GM12878 (cell line): ENCODE results near the gene LHFPL2. TPM values are rescaled to one million over a fixed set of nuclear protein-coding genes. Genes with fewer than 3 reads are reported as not detected.
A peak's percentile ranks its signal among the peaks of the same experiment; 100 is the strongest.

Source experiments
- BHLHE40 ChIP-seq, 2 experiments: fragments of 450-650 bp in 1 of 2; IDR thresholded peaks; 2 replicates each; pipeline ENCODE4 v1.6.1; 2011 to 2017; ENCODE audit warnings: low read depth in 2 of 2, borderline replicate concordance in 1 of 2, improper control_type of control experiment in 1 of 2, low read length in 1 of 2, mild to moderate bottlenecking in 1 of 2
- BRCA1 ChIP-seq: IDR thresholded peaks from 2 replicates; pipeline ENCODE4 v1.6.1; 2011; ENCODE audit warnings: low read depth, low read length, improper control_type of control experiment
- CREM ChIP-seq: IDR thresholded peaks from 2 replicates; pipeline ENCODE4 v1.6.1; 2014; ENCODE audit warnings: antibody characterized with exemption, low read depth
- IRF4 ChIP-seq: IDR thresholded peaks from 2 replicates; pipeline ENCODE4 v1.6.1; 2011; ENCODE audit warnings: low read depth, low read length
- JUND ChIP-seq: IDR thresholded peaks from 2 replicates; pipeline ENCODE4 v1.6.1; 2012; ENCODE audit warnings: low read depth, mild to moderate bottlenecking, low read length, improper control_type of control experiment, moderate library complexity
- MEF2A ChIP-seq: IDR thresholded peaks from 2 replicates; pipeline ENCODE4 v1.6.1; 2011; ENCODE audit warnings: low read depth, mild to moderate bottlenecking, low read length, moderate library complexity; ENCODE audit not compliant: insufficient read depth
- NFYB ChIP-seq: IDR thresholded peaks from 2 replicates; pipeline ENCODE4 v1.6.1; 2011; ENCODE audit warnings: low read depth, mild to moderate bottlenecking, low read length, improper control_type of control experiment, moderate library complexity; ENCODE audit not compliant: insufficient read depth
- NR2F1 ChIP-seq: fragments of 450-650 bp; conservative IDR thresholded peaks from 2 replicates; pipeline ENCODE4 v1.6.1; 2017; ENCODE audit warnings: mild to moderate bottlenecking
- RCOR1 ChIP-seq: conservative IDR thresholded peaks from 2 replicates; pipeline ENCODE4 v1.6.1; 2012; ENCODE audit warnings: low read depth, low read length, improper control_type of control experiment
- SRF ChIP-seq, 2 experiments: IDR thresholded peaks; 2 replicates each; pipeline ENCODE4 v1.6.1; 2011; ENCODE audit warnings: low read depth in 2 of 2, low read length in 2 of 2, mild to moderate bottlenecking in 1 of 2, moderate library complexity in 1 of 2
- STAT3 ChIP-seq: IDR thresholded peaks from 2 replicates; pipeline ENCODE4 v1.6.1; 2011; ENCODE audit warnings: low read depth, low read length, improper control_type of control experiment
- WRNIP1 ChIP-seq: IDR thresholded peaks from 2 replicates; pipeline ENCODE4 v1.6.1; 2011; ENCODE audit warnings: low read depth, low read length, improper control_type of control experiment, borderline replicate concordance
- ZNF622 ChIP-seq: fragments of 450-650 bp; IDR thresholded peaks from 2 replicates; pipeline ENCODE4 v1.6.1; 2017; ENCODE audit warnings: mild to moderate bottlenecking, inconsistent platforms
- polyA plus RNA-seq, 11 experiments: library from polyadenylated mRNA; depleted of rRNA in 4 of 11; unstranded in 6 of 11; stranded (reverse) in 5 of 11; fragments of >200 nt; fragmentation: Nextera tagmentation in 4 of 11; fragmentation: Illumina TruSeq in 1 of 11; extraction: Ambion mirVana in 4 of 11; extraction: Trizol in 1 of 11; gene quantifications; 1 replicate in 1 of 11; 2 replicates in 10 of 11; pipeline versions ENCODE4 v1.2.1 to v1.2.3, GENCODE V29; 2011 to 2016; ENCODE audit warnings: inconsistent platforms in 2 of 11, missing spikeins in 2 of 11, low read depth in 1 of 11
- total RNA-seq, 4 experiments: library from RNA; depleted of rRNA in 3 of 4; stranded (reverse); fragments of >200 nt in 3 of 4; fragmentation: Illumina TruSeq in 1 of 4; extraction: Trizol in 1 of 4; gene quantifications; 2 replicates each; pipeline versions ENCODE4 v1.2.1 to v1.2.3, GENCODE V29; 2013 to 2021
- TF ChIP-seq, protein P1 (sequence below): fragments of 450-650 bp; IDR thresholded peaks from 2 replicates; pipeline ENCODE4 v1.6.1; 2016; ENCODE audit warnings: mild to moderate bottlenecking, moderate library complexity, borderline replicate concordance
- TF ChIP-seq, protein P2 (sequence below): fragments of 450-650 bp; IDR thresholded peaks from 2 replicates; pipeline ENCODE4 v1.6.1; 2016; ENCODE audit warnings: mild to moderate bottlenecking
- TF ChIP-seq, protein P3 (sequence below): fragments of 450-650 bp; formaldehyde crosslinking; IDR thresholded peaks from 2 replicates; pipeline ENCODE4 v1.4.0; 2022; ENCODE audit warnings: mild to moderate bottlenecking, moderate library complexity
- TF ChIP-seq, protein P4 (sequence below): fragments of 450-650 bp; IDR thresholded peaks from 2 replicates; pipeline ENCODE4 v1.6.1; 2017; ENCODE audit warnings: low read depth, mild to moderate bottlenecking, moderate library complexity
- TF ChIP-seq, protein P5 (sequence below): fragments of 150-350 bp; IDR thresholded peaks from 2 replicates; pipeline ENCODE4 v1.6.1; 2014; ENCODE audit warnings: mild to moderate bottlenecking, low read depth, low read length

LHFPL2 gene
- total and polyA plus RNA-seq, 10 of the 15 experiments (the other 5 are each of a cell fraction or from before 2014, with no cell fraction given), result 4.1 to 21.8 (median 12.5) TPM

DNA sequence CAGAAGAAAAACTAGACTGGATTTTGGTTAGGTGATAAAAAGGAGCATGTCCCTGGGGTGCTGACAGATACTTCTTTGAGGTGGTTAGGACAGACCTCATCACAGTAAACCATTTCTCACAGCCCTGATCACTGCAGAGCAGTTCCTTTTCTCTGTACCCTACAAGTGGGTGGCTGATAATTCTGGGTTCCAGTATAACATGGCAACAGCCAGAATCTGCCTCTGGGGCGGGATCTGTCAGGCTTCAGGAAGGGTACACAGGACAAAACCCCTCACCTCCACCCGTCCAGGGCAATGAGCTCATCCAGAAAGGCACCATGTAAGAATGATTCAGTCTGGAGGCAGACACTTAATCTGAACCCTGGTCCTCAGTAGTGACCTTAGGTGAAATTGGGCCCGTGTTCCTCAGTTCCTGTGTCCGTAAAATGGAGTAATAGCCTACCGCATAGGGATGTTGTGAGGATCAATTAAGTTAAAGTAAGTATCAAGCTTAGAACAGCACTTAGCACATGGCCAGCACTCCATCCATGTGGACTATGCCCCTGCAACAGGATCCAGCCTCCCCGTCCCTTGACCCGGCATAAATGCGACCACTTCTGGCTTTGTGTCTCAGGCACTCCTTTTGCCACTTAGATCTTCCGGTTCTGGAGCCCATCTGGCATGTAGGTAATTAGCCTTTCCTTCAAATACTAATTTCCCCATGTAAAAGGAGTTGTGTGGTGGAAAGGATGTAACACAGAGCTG is 129.2 kb downstream of the LHFPL2 start (continued):
- TF ChIP-seq, protein P1, sequence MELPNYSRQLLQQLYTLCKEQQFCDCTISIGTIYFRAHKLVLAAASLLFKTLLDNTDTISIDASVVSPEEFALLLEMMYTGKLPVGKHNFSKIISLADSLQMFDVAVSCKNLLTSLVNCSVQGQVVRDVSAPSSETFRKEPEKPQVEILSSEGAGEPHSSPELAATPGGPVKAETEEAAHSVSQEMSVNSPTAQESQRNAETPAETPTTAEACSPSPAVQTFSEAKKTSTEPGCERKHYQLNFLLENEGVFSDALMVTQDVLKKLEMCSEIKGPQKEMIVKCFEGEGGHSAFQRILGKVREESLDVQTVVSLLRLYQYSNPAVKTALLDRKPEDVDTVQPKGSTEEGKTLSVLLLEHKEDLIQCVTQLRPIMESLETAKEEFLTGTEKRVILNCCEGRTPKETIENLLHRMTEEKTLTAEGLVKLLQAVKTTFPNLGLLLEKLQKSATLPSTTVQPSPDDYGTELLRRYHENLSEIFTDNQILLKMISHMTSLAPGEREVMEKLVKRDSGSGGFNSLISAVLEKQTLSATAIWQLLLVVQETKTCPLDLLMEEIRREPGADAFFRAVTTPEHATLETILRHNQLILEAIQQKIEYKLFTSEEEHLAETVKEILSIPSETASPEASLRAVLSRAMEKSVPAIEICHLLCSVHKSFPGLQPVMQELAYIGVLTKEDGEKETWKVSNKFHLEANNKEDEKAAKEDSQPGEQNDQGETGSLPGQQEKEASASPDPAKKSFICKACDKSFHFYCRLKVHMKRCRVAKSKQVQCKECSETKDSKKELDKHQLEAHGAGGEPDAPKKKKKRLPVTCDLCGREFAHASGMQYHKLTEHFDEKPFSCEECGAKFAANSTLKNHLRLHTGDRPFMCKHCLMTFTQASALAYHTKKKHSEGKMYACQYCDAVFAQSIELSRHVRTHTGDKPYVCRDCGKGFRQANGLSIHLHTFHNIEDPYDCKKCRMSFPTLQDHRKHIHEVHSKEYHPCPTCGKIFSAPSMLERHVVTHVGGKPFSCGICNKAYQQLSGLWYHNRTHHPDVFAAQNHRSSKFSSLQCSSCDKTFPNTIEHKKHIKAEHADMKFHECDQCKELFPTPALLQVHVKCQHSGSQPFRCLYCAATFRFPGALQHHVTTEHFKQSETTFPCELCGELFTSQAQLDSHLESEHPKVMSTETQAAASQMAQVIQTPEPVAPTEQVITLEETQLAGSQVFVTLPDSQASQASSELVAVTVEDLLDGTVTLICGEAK, result no peak
- no peak for TF ChIP-seq NFYB
- no peak for TF ChIP-seq IRF4
- no peak; the same call in 1 of the 2 replicates for TF ChIP-seq CREM
- TF ChIP-seq WRNIP1, result no peak
- TF ChIP-seq STAT3, result no peak
- TF ChIP-seq, protein P2, sequence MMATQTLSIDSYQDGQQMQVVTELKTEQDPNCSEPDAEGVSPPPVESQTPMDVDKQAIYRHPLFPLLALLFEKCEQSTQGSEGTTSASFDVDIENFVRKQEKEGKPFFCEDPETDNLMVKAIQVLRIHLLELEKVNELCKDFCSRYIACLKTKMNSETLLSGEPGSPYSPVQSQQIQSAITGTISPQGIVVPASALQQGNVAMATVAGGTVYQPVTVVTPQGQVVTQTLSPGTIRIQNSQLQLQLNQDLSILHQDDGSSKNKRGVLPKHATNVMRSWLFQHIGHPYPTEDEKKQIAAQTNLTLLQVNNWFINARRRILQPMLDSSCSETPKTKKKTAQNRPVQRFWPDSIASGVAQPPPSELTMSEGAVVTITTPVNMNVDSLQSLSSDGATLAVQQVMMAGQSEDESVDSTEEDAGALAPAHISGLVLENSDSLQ, result peak; percentile 35; the same call in 1 of the 2 replicates
- TF ChIP-seq ZNF622, result no peak
- TF ChIP-seq JUND, result no peak
- no peak for TF ChIP-seq SRF (IDR thresholded peaks at IDR 0.05; ENCODE audit: low read depth in 2 of 2, low read length in 2 of 2)
- TF ChIP-seq, protein P3, sequence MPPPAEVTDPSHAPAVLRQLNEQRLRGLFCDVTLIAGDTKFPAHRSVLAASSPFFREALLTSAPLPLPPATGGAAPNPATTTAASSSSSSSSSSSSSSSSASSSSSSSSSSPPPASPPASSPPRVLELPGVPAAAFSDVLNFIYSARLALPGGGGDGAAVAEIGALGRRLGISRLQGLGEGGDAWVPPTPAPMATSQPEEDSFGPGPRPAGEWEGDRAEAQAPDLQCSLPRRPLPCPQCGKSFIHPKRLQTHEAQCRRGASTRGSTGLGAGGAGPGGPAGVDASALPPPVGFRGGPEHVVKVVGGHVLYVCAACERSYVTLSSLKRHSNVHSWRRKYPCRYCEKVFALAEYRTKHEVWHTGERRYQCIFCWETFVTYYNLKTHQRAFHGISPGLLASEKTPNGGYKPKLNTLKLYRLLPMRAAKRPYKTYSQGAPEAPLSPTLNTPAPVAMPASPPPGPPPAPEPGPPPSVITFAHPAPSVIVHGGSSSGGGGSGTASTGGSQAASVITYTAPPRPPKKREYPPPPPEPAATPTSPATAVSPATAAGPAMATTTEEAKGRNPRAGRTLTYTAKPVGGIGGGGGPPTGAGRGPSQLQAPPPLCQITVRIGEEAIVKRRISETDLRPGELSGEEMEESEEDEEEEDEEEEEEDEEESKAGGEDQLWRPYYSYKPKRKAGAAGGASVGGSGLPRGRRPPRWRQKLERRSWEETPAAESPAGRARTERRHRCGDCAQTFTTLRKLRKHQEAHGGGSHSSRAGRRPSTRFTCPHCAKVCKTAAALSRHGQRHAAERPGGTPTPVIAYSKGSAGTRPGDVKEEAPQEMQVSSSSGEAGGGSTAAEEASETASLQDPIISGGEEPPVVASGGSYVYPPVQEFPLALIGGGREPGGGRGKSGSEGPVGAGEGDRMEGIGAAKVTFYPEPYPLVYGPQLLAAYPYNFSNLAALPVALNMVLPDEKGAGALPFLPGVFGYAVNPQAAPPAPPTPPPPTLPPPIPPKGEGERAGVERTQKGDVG (CRISPR knock-in tag), result no peak
- no peak for TF ChIP-seq MEF2A
- TF ChIP-seq, protein P4, sequence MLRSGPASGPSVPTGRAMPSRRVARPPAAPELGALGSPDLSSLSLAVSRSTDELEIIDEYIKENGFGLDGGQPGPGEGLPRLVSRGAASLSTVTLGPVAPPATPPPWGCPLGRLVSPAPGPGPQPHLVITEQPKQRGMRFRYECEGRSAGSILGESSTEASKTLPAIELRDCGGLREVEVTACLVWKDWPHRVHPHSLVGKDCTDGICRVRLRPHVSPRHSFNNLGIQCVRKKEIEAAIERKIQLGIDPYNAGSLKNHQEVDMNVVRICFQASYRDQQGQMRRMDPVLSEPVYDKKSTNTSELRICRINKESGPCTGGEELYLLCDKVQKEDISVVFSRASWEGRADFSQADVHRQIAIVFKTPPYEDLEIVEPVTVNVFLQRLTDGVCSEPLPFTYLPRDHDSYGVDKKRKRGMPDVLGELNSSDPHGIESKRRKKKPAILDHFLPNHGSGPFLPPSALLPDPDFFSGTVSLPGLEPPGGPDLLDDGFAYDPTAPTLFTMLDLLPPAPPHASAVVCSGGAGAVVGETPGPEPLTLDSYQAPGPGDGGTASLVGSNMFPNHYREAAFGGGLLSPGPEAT, result no peak
- no peak for TF ChIP-seq BRCA1
- 0 out of 2 replicates have a peak, but pooled peaks have one; percentile 26 for TF ChIP-seq NR2F1
- no peak for TF ChIP-seq RCOR1
- TF ChIP-seq, protein P5, sequence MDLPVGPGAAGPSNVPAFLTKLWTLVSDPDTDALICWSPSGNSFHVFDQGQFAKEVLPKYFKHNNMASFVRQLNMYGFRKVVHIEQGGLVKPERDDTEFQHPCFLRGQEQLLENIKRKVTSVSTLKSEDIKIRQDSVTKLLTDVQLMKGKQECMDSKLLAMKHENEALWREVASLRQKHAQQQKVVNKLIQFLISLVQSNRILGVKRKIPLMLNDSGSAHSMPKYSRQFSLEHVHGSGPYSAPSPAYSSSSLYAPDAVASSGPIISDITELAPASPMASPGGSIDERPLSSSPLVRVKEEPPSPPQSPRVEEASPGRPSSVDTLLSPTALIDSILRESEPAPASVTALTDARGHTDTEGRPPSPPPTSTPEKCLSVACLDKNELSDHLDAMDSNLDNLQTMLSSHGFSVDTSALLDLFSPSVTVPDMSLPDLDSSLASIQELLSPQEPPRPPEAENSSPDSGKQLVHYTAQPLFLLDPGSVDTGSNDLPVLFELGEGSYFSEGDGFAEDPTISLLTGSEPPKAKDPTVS, result no peak
- TF ChIP-seq BHLHE40 (IDR thresholded peaks at IDR 0.05; ENCODE audit: borderline replicate concordance in 1 of 2, low read depth in 2 of 2, low read length in 1 of 2), result no peak
